ENCODE results near the gene SMYD3.

Gene SMYD3

DNA sequence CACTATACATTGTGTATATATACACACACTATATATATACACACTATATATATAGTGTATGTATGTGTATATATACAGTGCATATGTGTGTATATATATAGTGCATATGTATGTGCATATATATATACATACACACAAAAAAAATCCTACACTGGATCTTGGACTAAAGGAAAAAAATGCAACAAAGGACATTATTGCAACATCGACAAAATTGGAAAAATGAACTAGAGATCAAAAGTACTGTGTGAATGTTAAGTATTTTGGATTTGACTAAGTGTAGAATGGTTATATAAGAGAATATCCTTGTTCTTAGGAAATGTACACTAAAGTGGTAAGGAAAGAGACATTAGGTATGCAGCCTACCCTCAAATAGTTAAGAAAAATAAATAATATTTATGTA is 36.5 kb downstream of the SMYD3 start:
- no peak for DNase-seq (ENCODE audit: low read depth in 2 of 2)

DNA sequence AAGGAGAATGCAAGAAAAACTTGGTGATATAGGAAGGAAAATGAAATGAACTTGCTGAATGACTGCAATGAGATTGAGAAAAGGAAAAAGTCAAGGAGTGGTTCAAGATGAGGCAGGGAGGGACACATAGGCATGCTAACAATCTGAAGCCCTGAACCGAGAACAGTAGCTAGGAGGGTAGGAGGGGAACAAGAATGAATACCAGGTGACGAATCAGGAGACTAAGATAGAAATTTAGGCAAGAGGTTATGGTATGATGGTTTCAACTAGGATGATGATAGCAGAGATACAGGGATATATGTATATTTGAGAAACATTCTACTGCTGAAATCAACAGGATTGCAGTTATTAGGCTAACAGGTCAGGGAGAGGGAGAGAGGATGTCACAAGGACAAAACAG is 44.1 kb downstream of the SMYD3 start:
- DNase-seq (ENCODE audit: low read depth in 2 of 2), result no peak

DNA sequence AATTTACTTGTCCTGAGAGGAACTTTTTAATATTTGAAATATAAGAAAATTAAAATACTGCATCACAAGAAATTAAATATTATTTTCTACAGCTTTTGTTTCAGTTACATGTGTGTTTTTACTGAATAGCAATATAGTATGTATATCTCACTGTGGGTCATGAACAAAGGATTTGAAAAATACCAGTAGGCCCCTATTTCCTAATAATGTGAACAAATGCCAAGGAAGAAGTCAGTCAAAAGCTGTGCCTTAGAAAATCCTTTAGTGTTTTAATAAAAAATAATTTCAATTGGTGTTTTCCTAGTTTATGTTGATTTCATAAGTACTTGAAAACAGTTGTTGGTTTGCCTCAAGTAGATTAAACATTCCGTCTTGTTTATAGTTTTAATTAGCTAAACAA is 46.7 kb downstream of the SMYD3 start:
- DNase-seq (ENCODE audit: low read depth in 2 of 2), result no peak

DNA sequence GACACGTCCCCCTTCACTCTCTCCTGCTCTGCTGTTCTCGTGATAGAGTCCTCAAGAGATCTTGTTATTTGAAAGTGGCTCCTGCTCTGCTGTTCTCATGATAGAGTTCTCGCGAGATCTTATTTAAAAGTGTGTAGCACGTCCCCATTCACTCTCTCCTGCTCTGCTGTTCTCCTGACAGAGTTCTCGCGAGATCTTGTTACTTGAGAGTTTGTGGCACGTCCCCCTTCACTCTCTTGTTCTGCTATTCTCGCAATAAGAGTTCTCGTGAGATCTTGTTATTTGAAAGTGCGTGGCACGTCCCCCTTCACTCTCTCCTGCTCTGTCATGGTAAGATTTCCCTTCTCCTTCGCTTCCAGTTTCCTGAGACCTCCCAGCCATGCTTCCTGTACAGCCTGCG is 47.9 kb downstream of the SMYD3 start:
- no peak for DNase-seq (ENCODE audit: low read depth in 2 of 2)

DNA sequence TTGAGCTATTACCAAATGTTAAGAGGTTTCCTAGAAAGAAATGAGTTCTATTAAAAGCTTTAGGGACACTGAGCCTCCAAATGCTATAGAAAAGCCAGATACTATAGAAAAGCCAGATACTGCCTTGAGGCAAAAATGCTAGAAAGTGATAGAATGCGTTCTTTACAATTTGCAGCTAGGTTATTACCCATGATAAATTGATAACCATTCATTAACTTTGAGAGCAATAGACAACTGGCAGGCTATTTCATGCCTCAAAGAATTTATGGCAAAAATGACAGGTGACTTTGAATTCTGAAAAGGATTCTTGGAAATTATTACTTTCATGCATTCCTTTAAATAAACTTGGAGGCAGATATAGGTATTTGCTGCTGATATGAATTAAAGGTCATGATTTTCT is 51.6 kb downstream of the SMYD3 start:
- DNase-seq (ENCODE audit: low read depth in 2 of 2), result no peak

DNA sequence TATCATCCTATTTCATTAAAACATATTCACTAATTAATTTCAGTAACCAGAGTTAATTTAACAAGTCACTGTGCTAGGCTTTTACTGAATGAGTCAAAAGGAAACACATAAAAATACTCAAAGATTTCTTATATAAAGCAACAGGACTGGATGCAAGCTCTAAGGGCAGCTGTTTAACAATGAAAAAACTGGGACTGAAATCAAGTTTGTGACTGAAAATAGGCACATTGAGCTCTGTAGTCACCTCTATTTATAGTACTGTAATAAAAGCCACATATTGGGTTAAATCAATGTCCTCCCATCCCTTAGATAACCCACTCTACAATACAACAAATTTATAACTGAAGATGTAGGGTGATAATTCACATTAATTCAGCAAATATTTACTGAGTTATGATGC is 52.4 kb downstream of the SMYD3 start:
- no peak for DNase-seq (ENCODE audit: low read depth in 2 of 2)

DNA sequence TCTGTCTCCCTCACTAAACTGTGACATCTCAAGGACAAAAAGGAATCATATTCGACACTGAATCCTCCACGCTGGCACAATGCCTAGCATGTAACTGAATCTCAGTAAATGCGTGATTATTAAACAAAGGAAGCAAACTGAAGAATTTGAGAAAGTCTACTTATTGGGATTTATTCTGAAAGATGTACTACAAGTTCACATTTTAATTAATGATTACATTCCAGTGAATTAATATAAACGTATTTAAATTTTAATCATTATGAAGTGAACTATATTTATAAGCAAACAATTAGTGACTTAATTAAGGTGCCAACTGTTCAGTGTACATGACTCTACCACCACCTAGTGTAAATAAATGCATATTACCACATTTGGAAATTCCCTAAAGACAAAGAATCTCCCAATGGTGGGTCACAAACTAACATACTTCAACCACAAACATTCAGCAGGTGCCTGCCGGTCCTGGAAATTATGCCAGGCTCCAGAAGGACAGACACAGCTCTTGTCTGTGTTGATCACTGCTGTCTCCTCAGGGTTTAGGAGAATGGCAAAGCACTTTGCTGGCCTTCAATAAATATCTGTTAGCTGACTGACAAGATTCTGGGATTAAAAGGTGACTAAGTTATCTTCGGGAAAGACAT is 56.3 kb downstream of the SMYD3 start:
- DNase-seq (ENCODE audit: low read depth in 2 of 2), result no peak

DNA sequence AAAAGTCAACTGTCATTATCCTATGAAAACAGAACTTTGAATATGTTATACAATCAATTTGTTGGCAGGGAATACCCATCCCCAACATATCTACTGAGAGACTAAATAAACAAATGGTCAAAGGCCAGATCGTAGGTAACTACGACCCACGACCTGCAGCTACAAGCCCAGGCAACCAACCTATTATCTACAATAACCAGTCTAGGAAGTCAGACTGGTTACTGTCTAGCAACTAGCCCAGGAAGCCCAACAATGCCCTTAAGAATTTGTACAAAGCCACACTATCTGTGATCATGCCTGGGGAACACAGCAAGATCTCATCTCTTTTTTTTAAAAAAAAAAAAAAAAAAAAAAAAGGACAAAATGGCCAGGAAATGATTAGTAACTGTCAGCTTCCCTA is 58.7 kb downstream of the SMYD3 start:
- DNase-seq (ENCODE audit: low read depth in 2 of 2), result no peak

DNA sequence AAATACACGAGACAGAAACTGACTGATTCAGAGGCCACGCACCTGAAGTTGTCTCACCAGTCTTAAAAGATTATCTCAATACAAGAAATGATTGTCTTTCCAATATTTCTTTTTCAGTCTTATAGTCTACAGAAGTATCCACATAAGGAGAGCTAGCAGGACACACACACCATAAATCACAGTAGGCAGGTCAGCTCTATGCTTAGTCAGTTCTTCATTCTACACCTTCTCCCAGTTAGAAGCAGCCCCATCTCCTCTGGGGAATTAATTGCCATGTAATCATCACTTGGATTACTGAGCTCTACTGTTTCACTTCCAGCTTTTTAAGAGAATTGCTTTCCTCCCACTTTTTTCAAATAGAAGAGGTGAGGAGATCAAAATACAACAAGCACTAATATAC is 59.6 kb downstream of the SMYD3 start:
- DNase-seq (ENCODE audit: low read depth in 2 of 2), result no peak

DNA sequence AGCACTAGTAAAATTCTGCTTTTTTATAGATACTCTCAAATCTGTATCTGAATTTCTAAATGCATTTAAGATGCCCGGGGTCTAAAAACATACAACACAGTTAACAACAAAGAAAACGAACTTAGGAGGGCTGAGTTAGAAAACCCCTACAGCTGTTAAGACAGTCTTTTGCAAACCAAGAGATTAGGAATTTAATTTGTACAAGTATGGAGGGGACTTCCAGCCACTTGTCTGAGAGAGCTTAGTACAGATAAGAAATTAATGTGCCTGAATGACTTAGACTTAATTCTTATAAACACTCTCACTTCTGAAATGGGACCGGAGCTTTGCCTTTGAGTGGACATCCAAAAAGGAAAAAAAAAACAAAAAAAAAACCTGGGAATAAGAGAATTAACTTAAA is 61.6 kb downstream of the SMYD3 start:
- no peak for DNase-seq (ENCODE audit: low read depth in 2 of 2)

DNA sequence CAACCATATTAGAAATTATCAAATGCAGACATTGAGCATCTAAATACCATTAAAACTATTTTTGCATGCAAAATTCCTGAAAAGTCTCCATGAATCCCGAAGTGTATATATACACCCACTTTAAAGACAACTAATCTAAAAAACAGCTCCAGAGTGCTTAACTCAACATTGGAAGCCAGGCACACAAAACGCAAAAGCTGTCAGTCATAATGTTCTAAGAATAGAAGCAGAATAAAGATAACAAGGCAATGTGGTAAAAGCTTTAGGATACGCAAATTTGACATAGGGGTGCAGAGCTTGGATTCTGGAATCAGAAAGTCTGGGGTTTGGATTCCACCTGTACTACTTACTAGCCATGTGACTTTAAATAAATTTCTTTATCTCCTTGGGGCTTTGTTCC is 62.5 kb downstream of the SMYD3 start:
- DNase-seq (ENCODE audit: low read depth in 2 of 2), result no peak

DNA sequence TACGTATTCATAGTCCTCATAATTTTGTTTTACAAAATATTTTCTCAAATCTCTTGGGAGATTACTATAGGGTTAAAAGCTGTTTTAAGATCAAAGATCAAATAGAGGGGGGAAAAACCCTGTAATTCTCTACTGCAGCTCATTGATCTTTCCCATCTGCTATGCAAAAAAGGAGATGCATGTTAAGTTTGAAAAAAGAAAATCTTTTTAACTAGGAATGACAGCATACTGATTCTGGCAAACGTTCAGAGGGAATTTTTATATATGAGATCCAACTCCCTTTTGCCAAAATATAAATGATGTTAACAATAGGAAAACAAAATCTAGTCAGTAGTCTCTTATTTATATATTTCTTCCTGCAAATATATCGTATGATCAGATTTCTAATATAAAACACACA is 69.1 kb downstream of the SMYD3 start:
- no peak for DNase-seq (ENCODE audit: low read depth in 2 of 2)

DNA sequence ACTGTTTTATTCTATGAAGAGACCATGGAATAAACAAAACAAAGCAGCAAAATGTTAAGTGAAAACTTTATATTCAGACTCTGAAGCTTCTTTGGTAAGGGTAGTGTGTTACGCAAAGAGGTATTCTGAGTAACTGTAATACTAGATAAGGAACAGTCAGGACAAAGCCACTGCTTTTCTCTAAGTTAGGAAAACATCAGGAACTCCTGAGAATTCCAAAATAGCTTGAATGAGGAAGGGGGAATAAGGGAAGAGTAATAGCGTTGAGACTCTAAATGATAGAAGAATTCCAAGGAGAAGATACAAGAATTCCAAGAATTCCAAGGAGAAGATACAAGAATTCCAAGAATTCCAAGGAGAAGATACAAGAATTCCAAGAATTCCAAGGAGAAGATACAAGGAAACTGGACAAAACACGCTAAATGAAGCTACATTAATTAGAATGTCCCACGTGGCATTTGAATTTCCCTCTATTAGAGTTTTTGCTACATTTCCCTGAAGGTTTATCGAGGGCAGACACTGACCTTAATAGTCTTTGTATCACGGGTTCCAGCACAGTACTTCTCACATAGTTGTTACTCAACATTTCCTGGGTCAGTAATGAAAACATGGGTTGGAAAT is 71.5 kb downstream of the SMYD3 start:
- DNase-seq (ENCODE audit: low read depth in 2 of 2), result no peak

DNA sequence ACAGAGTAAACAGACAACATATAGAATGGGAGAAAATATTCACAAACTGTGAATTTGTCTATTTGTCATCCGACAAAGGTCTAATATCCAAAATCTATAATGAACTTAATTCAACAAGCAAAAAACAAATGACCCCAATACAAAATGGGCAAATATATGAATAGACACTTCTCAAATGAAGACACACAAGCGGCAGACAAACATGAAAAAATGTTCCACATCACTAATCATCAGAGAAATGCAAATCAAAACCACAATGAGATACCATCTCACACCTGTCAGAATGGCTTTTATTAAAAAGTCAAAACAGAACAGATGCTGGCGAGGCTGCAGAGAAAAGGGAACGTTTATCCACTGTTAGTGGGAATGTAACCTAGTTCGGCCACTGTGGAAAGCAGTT is 72.7 kb downstream of the SMYD3 start:
- DNase-seq (ENCODE audit: low read depth in 2 of 2), result no peak

DNA sequence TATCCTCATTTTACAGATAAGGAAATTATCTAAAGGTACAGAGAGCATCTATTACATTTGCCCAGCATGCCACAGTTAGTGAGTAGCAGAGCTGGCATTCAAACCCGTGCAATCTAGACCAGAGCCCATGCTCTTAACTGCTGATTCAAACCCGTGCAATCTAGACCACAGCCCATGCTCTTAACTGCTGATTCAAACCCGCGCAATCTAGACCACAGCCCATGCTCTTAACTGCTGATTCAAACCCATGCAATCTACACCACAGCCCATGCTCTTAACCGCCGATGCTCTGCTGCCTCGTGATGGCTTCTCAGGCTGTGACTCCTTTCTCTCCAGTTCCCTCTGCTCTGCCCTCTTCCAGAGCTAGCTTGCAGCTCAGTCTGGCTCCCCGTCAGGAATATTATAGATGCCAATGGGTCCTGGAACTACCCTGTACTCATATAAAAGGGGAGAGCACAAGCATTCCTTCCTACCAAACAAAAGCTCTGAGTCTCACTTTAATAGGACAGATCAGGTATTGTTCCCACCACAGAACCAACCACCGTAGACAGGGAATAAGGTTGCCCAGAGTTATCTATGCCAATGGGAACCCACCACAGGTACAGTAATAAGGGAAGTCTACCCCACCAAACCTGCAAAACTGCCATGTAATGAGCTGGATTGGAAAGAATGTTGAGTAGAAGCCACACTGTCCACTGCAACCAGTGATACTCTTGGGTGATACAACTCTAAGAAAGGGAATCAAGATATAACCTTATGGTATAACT is 78.4 kb downstream of the SMYD3 start:
- DNase-seq (ENCODE audit: low read depth in 2 of 2), result peak; percentile 29 to 55

DNA sequence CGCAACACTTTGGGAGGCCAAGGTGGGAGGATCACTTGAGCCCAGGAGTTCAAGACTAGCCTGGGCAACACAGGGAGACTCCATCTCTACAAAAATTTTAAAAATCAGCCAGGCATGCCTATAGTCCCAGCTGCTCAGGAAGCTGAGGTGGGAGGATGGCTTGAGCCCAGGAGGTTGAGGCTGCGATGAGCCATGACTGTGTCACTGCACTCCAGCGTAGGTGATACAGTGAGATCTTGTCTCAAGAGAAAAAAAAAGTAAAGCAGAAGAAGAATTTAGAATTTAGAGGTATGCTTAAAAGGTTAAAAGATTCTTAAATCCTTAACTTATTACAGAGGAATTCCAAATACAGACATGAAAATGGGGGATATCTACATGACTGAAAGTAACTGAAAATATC is 79.5 kb downstream of the SMYD3 start:
- DNase-seq (ENCODE audit: low read depth in 2 of 2), result no peak

DNA sequence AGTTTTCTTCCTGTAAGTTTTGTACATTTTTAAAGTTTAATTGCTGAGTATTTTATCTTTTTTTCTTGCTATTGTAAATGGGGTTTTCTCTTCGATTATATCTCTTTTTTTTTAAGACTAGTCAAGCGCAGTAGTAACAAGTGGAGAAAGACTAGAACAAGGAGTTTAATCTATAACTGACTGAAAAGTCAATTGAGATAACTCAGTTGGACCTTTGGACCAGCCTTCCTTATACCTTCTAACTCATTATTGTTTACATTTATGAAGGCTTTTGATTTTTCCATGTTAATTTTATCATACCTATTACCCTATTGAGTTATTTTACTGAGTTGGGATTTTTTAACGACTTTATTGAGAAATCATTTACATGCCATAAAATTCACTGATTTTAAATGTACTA is 81.2 kb downstream of the SMYD3 start:
- DNase-seq (ENCODE audit: low read depth in 2 of 2), result no peak

DNA sequence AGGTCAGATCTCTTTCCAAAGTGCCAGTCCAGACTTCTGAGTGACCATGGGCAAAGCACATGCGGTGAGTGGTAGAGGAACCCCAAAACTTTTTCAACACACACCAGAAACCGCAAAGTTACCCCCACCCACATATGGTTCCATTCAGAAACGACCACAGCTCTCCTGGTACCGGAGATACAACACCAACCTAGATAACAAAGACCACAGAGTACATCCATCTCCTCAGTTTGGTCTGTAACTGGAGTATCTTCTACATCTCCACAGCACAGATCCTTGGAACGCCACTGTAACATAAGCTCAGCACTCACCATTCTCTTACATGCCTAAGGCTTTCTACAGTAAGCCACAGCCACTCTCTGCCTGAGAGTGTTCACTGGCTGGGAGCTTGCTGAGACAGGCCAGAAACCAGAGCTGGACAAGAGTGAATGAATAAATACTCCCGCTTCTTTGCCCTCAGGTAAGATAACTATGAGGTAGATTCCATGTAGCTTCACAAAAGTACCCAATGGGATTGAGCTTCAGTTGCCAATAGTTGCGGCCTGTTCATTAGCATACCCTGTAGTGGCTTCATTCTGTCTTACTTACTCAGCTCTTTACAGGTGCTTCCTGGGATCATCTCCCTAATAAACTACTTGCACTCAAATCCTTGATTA is 81.8 kb downstream of the SMYD3 start:
- DNase-seq (ENCODE audit: low read depth in 2 of 2), result no peak

DNA sequence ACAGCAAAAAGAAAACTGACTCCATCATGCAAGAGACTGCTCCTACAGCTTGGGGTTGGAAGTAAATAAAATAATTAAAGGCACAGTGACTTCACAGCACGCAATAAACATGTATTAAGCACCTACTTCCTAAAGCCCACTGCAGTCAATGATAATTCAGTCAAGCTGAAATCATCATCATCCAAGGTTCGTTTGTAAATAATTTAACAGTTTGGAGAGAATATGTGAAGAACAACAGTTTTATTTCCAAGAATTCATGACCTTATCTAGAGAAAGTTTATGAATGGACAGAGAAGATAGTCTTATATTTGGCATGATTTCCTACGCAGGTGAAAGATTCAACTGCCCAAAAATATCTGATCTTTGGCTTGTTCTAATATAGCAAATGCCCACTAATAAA is 86.8 kb downstream of the SMYD3 start:
- no peak for DNase-seq (ENCODE audit: low read depth in 2 of 2)

DNA sequence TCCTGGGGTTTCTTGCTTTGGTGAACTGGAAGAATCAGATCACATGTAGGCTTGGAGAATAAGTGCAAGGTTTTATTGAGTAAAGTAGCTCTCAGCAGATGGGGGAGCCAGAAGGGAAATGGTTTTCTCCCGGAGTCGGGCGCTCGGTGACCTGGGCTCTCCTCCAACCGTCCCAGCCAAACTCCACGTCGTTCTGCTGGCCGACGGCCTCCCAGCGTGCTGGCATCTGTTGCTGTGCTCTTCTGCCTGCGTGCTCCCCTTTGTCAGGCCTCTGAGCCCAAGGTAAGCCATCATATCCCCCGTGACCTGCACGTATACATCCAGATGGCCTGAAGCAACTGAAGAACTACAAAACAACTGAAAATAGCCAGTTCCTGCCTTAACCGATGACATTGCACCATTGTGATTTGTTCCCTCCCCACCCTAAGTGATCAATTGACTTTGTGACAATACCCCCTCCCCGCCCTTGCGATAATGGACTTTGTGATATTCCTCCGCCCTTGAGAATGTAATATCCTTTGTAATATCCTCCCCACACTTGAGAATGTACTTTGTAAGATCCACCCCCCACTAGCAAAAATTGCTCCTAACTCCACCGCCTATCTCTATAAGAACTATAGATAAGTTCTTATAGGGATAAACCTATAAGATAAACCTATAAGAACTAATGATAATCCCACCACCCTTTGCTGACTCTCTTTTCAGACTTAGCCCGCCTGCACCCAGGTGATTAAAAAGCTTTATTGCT is 88.3 kb downstream of the SMYD3 start:
- DNase-seq (ENCODE audit: low read depth in 2 of 2), result no peak

DNA sequence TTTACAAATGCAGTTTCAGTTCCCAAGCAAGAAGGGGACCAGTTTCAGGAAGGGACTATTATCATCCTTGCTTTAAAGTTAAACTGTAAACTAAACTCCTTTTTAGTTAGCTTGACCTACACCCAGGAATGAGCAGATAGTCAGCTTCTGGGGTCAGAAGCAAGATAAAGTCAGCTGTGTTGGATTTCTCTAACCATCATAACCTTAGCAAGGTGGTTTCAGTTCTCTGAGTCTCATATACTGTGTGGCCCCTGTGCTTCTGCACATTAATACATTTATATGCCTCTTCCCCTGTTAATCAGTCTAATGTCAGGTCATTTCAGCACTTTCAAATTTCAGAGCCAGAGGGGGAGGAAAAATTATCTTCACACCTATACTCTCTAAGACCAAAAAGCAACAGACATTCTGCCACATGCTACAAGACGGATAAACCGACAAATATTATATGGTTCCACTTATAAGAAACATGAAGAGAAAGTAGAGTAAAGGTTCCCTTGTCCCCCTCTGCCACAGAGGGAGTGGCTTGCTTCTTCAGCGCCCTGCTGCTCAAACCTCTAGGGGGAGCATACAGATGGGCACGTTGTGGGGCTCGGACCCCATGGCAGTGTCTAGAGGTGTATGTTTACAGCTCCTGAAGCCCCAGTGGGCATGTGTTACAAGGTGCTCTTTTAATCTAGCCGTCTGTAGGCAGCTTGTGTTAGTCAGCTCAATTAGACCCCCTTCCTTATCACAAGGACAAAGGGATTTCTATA is 89.1 kb downstream of the SMYD3 start:
- no peak for DNase-seq (ENCODE audit: low read depth in 2 of 2)
